ENCODE results near the gene OR5D16.

Gene OR5D16

DNA sequence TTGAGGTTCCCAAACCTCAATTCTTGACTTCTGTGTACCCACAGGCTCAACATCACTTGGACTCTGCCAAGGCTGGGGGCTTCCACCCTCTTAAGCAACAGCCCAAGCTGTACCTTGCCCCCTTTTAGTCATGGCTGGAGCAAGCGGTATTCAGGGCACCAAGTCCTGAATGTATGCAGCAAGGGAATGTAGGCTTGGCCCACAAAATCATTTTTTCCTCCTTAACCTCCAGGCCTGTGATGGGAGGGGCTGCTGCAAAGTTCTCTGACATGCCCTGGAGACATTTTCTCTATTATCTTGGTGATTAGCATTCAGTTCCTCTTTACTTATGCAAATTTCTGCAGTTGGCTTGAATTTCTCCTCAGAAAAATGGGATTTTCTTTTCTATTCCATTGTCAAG lies 32.3 kb upstream of the OR5D16 start:
- no peak overlapping the region for H3K4me3 ChIP-seq (ENCODE audit: low read length)
- H3K4me1 ChIP-seq (ENCODE audit: low read length), result no peaks in the 10 kb centered on the region
- H3K9ac ChIP-seq (ENCODE audit: low read length), result no peak overlapping the region
- no peak overlapping the region for H3K27ac ChIP-seq (ENCODE audit: low read length)
- no peak overlapping the region for H3K4me2 ChIP-seq (ENCODE audit: low read length)
- TF ChIP-seq EZH2phosphoT487 (IDR thresholded peaks at IDR 0.05; ENCODE audit: low read depth), result no peak
- TF ChIP-seq, protein P1, sequence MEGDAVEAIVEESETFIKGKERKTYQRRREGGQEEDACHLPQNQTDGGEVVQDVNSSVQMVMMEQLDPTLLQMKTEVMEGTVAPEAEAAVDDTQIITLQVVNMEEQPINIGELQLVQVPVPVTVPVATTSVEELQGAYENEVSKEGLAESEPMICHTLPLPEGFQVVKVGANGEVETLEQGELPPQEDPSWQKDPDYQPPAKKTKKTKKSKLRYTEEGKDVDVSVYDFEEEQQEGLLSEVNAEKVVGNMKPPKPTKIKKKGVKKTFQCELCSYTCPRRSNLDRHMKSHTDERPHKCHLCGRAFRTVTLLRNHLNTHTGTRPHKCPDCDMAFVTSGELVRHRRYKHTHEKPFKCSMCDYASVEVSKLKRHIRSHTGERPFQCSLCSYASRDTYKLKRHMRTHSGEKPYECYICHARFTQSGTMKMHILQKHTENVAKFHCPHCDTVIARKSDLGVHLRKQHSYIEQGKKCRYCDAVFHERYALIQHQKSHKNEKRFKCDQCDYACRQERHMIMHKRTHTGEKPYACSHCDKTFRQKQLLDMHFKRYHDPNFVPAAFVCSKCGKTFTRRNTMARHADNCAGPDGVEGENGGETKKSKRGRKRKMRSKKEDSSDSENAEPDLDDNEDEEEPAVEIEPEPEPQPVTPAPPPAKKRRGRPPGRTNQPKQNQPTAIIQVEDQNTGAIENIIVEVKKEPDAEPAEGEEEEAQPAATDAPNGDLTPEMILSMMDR (IDR thresholded peaks at IDR 0.05; ENCODE audit: low read depth, low read length), result no peak
- H3K36me3 ChIP-seq (replicated peaks; ENCODE audit: low read depth, low read length), result no peaks in the 10 kb centered on the region
- no peaks in the 10 kb centered on the region for H3K79me2 ChIP-seq (ENCODE audit: low read length)
- H2AFZ ChIP-seq (ENCODE audit: low read depth, low read length), result no peak overlapping the region
- H3K27me3 ChIP-seq (ENCODE audit: low read depth, low read length), result no peaks in the 10 kb centered on the region
- H4K20me1 ChIP-seq (ENCODE audit: insufficient read depth, low read length), result no peaks in the 10 kb centered on the region
- no peaks in the 10 kb centered on the region for H3K9me3 ChIP-seq (ENCODE audit: insufficient read depth, low read length)

DNA sequence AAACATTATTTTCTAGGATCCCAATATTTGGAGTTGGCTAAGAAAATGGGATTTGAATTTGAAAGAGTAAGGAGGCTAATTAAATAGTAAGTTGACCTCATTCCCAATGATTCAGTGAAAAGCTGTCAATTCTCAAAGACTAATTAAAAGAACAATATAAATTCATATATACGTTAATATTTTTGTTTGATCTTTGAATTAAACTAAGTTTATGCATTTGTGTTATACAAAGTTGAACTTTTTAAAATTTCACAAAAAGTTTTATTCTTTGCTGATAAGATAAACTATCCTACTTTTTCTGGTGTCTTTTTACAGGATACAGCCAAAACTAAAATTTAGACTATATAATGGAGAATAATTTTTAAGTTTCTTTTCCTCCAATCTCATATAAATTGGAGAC lies 27.5 kb upstream of the OR5D16 start, which contains the start of gene OR5L1:
TSS of gene OR5L1 (plus strand) at position 301 of the 400 bp plus-strand sequence. CDS start 100 bp downstream, outside the sequence.
- no peaks in the 10 kb centered on the region for H3K79me2 ChIP-seq (ENCODE audit: low read length)
- H3K9me3 ChIP-seq (ENCODE audit: insufficient read depth, low read length), result no peaks in the 10 kb centered on the region
- no peak within 1 kb of the TSS for H3K27ac ChIP-seq (ENCODE audit: low read length)
- no peaks in the 10 kb centered on the region for H3K4me1 ChIP-seq (ENCODE audit: low read length)
- H3K36me3 ChIP-seq (replicated peaks; ENCODE audit: low read depth, low read length), result no peaks in the 10 kb centered on the region
- H3K4me2 ChIP-seq (ENCODE audit: low read length), result no peak within 1 kb of the TSS
- no peaks in the 10 kb centered on the region for H4K20me1 ChIP-seq (ENCODE audit: insufficient read depth, low read length)
- H3K27me3 ChIP-seq (ENCODE audit: low read depth, low read length), result no peaks in the 10 kb centered on the region
- H3K4me3 ChIP-seq (ENCODE audit: low read length), result no peak within 1 kb of the TSS
- H2AFZ ChIP-seq (ENCODE audit: low read depth, low read length), result no peak within 1 kb of the TSS
- no peak for TF ChIP-seq EZH2phosphoT487 (IDR thresholded peaks at IDR 0.05; ENCODE audit: low read depth)
- TF ChIP-seq, protein P1 (IDR thresholded peaks at IDR 0.05; ENCODE audit: low read depth, low read length), result no peak
- H3K9ac ChIP-seq (ENCODE audit: low read length), result no peak within 1 kb of the TSS

DNA sequence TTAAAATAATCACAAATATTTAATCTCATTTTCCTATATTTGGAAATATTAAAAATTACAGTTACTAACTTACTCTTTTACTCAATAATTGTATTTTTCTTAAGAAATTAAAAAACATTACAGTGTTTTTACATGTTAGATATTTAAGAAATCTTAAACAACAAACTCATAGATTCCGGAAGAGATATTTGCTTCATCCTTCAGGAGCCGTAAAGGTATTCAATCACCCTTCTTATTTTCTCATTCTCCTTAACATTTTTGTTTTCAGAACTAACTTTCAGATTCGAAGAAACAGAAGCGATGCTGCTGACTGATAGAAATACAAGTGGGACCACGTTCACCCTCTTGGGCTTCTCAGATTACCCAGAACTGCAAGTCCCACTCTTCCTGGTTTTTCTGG lies 19.2 kb upstream of the OR5D16 start, which contains the start of gene OR5D18:
TSS of gene OR5D18 (plus strand) at position 301 of the 400 bp plus-strand sequence. CDS start at position 301, 0 bp downstream.
- Histone ChIP-seq H3K4me2 (ENCODE audit: low read length) (no peak within 1 kb of the TSS), H3K27ac (ENCODE audit: low read length) (no peak within 1 kb of the TSS), H3K36me3 (replicated peaks; ENCODE audit: low read depth, low read length) (no peaks in the 10 kb centered on the region), H3K4me3 (ENCODE audit: low read length) (no peak within 1 kb of the TSS), H3K27me3 (ENCODE audit: low read depth, low read length) (no peaks in the 10 kb centered on the region), H3K4me1 (ENCODE audit: low read length) (no peaks in the 10 kb centered on the region), H3K9ac (ENCODE audit: low read length) (no peak within 1 kb of the TSS), H3K9me3 (ENCODE audit: insufficient read depth, low read length) (no peaks in the 10 kb centered on the region), H3K79me2 (ENCODE audit: low read length) (no peaks in the 10 kb centered on the region), H2AFZ (ENCODE audit: low read depth, low read length) (no peak within 1 kb of the TSS), H4K20me1 (ENCODE audit: insufficient read depth, low read length) (no peaks in the 10 kb centered on the region)
- TF ChIP-seq EZH2phosphoT487 (IDR thresholded peaks at IDR 0.05; ENCODE audit: low read depth), result no peak
- TF ChIP-seq, protein P1 (IDR thresholded peaks at IDR 0.05; ENCODE audit: low read depth, low read length), result no peak

DNA sequence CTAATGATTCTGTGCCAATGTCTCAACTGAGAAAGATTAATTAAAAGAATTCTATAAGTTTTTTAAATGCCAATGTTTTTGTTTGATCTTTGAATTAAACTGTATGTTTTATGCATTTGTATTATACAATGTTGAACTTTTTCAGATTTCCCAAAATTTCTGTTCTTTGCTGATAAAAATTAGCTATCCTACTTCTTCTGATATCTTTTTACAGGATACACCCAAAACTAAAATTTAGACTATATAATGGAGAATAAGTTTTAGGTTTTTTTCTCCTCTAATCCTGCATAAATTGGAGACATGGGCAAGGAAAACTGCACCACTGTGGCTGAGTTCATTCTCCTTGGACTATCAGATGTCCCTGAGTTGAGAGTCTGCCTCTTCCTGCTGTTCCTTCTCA lies 11.6 kb upstream of the OR5D16 start, which contains the start of gene OR5L2:
TSS of gene OR5L2 (plus strand) at position 301 of the 400 bp plus-strand sequence. CDS start at position 301, 0 bp downstream.
- Histone ChIP-seq H4K20me1 (ENCODE audit: insufficient read depth, low read length) (no peaks in the 10 kb centered on the region), H3K27ac (ENCODE audit: low read length) (no peak within 1 kb of the TSS), H3K4me2 (ENCODE audit: low read length) (no peak within 1 kb of the TSS), H3K36me3 (replicated peaks; ENCODE audit: low read depth, low read length) (no peaks in the 10 kb centered on the region), H3K79me2 (ENCODE audit: low read length) (no peaks in the 10 kb centered on the region), H3K9ac (ENCODE audit: low read length) (no peak within 1 kb of the TSS), H2AFZ (ENCODE audit: low read depth, low read length) (no peak within 1 kb of the TSS), H3K27me3 (ENCODE audit: low read depth, low read length) (no peaks in the 10 kb centered on the region), H3K4me3 (ENCODE audit: low read length) (no peak within 1 kb of the TSS), H3K4me1 (ENCODE audit: low read length) (no peaks in the 10 kb centered on the region), H3K9me3 (ENCODE audit: insufficient read depth, low read length) (no peaks in the 10 kb centered on the region)
- no peak for TF ChIP-seq EZH2phosphoT487 (IDR thresholded peaks at IDR 0.05; ENCODE audit: low read depth)
- TF ChIP-seq, protein P1 (IDR thresholded peaks at IDR 0.05; ENCODE audit: low read depth, low read length), result no peak

Data from OCI-LY3 (cell line).